GM21390 (cell line): ENCODE measurements around the gene DGKB.
"Not testable (repeated sequence)": the region's sequence is repeated elsewhere in the genome, so short reads cannot be mapped to it uniquely, and the experiment has no call there.

ENCODE experiments used
- ATAC-seq: cut with Tn5 transposase; IDR thresholded peaks from one replicate; pipeline ENCODE4 v1.9.1; 2021; ENCODE audit not compliant: unreplicated experiment

DGKB gene

DNA sequence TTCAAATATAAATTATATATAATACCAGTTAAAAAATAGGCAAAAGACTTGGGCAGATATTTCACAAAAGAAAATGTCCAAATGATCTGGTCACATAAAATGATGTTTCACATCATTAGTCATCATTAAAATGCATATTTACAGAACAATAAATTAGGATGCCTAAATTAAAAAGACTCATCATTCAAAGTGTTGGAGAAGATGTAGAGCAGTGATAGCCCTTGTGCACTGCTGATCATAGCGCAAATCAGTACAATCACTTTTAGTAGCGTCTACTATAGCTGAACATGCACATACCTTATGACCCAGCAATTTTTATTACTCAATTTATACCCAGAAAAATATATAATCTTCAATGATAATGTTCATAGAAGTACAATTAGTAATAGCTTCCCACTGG is 579.8 kb downstream of the DGKB start:
- ATAC-seq = no peak

GRCh38 chr7:14321947-14322346 is 580.6 kb downstream of the DGKB start:
- ATAC-seq = no peak

DNA sequence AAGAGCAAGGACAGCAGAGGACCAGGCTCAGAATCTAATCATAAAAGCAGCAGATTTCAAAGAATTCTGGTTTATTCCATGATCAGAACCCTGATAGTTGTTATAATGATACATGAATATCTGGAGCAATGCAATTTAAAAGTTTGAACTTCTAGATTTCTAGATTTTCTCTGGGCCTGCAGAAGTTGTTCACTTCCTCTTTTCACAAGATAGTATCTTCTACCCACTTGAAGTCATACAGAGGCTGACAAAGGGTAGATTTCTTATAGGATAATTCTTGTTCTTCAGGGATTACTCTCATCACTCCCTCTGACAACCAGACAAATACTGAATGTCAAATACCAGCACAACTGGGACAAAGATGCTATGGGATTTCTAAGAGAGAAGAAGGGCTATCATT is 593.1 kb downstream of the DGKB start:
- ATAC-seq = no peak

GRCh38 chr7:14305233-14305866 is 597.2 kb downstream of the DGKB start:
- no peak for ATAC-seq

DNA sequence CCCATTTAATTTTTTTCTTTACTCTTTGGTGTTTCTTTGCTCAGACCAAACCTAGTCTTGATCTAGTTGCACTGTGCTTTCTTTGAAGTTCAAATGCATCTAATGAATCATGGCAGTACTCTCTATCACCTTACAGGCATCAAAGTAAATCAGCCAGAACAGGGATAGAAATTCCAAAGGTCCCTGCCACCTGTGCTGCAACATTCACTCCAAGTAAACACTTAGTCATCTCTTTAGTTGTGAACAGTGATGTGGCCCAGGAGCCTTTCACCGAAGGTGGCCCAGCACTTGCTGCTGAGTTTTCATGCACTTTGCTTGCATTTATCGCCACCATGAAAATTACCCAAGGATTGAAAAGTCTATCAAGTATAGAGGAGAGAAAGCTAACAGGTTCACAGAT is 599.0 kb downstream of the DGKB start:
- ATAC-seq = no peak

- no peak for ATAC-seq
Observed at GRCh38 chr7:14294637-14295036, 607.9 kb downstream of the DGKB start.

DNA sequence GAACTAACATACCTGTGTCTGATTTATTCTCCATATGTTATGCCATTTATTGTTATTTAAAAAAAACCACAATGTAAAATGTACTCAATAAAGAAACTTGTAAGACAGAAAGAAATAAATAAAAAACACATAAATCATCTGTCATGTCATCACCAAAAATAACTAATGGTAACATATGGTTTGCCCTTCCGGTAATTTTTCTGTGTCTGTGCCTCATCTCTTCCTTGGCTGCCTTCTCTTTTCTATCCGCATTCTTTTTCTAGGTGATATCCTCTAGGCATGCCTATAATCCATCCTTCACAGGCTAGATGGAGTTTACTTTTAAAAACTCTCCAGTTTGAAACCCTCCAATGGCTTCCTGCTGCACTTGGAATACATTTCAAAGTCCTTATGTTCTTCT is 609.1 kb downstream of the DGKB start:
- no peak for ATAC-seq

GRCh38 chr7:14292737-14293136 is 609.8 kb downstream of the DGKB start:
- ATAC-seq = no peak

- no peak for ATAC-seq
Observed at GRCh38 chr7:14289957-14290356, 612.6 kb downstream of the DGKB start.

- ATAC-seq = no peak
Observed at GRCh38 chr7:14288701-14289100, 613.9 kb downstream of the DGKB start.

GRCh38 chr7:14287398-14287797 is 615.2 kb downstream of the DGKB start:
- ATAC-seq = no peak

- ATAC-seq = no peak
Observed at GRCh38 chr7:14286036-14286435, 616.5 kb downstream of the DGKB start.

GRCh38 chr7:14279065-14279871 is 623.3 kb downstream of the DGKB start:
- ATAC-seq = not testable (repeated sequence)

DNA sequence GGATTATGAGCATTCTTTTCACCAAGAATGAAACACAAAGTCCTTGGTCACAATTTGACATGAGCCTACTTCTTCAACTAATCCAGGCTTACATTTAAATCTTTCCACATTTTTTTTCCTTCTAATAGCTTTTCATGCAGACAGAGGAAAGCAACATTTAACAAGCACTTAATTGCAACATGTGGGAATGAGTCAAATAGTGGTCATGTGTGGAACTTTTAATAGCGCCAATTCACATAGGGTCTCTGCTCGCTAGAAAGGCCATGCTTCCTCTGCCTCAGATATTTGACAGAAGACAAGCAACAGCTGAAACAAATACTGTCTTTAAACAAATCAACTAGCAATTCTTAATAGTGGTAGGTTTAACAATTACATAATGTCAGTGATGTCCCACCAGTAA is 627.2 kb downstream of the DGKB start:
- no peak for ATAC-seq

- ATAC-seq = no peak
Observed at GRCh38 chr7:14271441-14271840, 631.1 kb downstream of the DGKB start.

GRCh38 chr7:14270099-14270498 is 632.5 kb downstream of the DGKB start:
- ATAC-seq = no peak

GRCh38 chr7:14260011-14260410 is 642.5 kb downstream of the DGKB start:
- ATAC-seq = no peak

DNA sequence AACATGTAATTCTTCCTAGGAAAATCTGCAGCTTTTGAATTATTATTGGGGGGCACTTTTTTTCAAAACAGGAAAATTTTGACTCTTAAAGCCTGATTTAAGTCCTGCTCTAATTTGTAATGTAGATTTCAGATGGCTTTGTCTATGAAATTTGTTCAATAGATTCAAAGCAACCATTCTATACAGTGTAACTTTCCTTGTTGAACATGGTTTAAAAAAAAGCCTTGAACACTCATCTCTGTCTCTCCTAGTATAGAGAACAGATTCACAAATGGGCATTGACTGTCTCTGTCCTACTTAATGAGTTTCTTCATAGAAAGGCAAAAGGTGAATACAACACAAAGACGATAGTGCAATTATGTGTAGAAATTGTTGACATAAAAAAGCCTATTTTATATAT is 643.7 kb downstream of the DGKB start:
- ATAC-seq = no peak

- no peak for ATAC-seq
Observed at GRCh38 chr7:14258441-14258840, 644.1 kb downstream of the DGKB start.

- ATAC-seq = no peak
Observed at GRCh38 chr7:14252458-14252857, 650.1 kb downstream of the DGKB start.

- no peak for ATAC-seq
Observed at GRCh38 chr7:14242175-14242574, 660.4 kb downstream of the DGKB start.

GRCh38 chr7:14236834-14237233 is 665.7 kb downstream of the DGKB start:
- no peak for ATAC-seq

GRCh38 chr7:14235056-14235455 is 667.5 kb downstream of the DGKB start:
- no peak for ATAC-seq
